ENCODE measurements around the gene POLE. TPM values are rescaled to one million over a fixed set of nuclear protein-coding genes. Genes with fewer than 3 reads are reported as not detected.

POLE gene
- total and polyA plus RNA-seq, 9 of the 15 experiments (the other 6 are each of a cell fraction or from before 2014, with no cell fraction given) = 2.4 to 154 (median 49.6) TPM

DNA sequence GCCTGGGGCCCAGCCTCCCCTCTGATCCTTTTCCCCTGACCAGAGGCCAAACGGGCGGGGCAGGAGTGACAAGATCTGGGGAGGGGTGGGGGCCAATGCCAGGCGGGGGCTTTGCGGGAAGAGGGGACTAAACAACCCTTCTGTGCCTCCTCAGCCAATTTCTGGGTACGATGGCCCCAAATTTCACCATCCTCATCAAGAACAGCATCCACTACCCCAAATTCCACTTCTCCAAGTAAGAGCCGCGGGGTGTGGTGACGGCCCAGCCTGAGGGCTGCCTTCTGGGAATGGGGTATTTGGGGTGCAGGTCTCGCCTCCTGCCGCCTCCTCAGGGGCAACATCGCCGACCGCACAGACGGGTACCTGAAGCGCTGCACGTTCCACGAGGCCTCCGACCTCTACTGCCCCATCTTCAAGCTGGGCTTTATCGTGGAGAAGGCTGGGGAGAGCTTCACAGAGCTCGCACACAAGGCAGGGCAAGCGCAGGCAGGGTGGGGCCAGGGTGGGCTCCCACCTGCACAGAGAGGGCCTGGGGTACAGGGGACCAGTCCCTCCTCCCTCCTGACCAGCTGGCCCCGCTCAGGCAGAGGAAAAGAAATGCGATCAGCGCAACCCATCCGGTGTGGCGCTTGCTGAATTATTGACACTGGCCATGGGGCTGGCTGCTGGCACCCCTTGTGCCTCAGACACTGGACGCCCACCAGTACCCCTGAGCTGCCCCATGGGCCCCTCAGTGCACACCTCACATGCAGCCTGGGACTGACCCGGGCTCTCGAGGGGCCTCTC, 66.8 kb downstream of the POLE start:
- no peak for FAIRE-seq
- Histone ChIP-seq H3K9me1 (ENCODE audit: control insufficient read depth, insufficient read depth, low read length) (no peaks in the 10 kb centered on the region), H3K27ac (ENCODE audit: extremely low read depth, low read depth, low read length) (no peak overlapping the region), H3K36me3 (ENCODE audit: control insufficient read depth, insufficient read depth, low read length) (peaks cover 26% of the 10 kb centered on the region; the same call in 2 of the 3 replicates), H3K4me3 (no peak overlapping the region), H3K4me1 (replicated peaks in 1 of 2; ENCODE audit: control insufficient read depth in 2 of 2, insufficient read depth in 2 of 2, low read length in 2 of 2) (peaks cover 12 to 54% of the 10 kb centered on the region in 2 experiments; a peak in 4 of 5 replicates), H3K79me2 (ENCODE audit: control insufficient read depth, insufficient read depth, low read length) (no peaks in the 10 kb centered on the region), H3K9ac (ENCODE audit: insufficient read depth in 1 of 2, low read depth in 2 of 2, low read length in 2 of 2) (no peak overlapping the region), H3K4me2 (ENCODE audit: insufficient read depth, low read length) (no peak overlapping the region), H3K9me3 (replicated peaks; ENCODE audit: control insufficient read depth, insufficient read depth, low read depth, low read length) (peaks cover 10% of the 10 kb centered on the region), H4K20me1 (replicated peaks; ENCODE audit: control insufficient read depth, insufficient read depth, low read length) (0 out of 2 replicates have a peak, but pooled peaks cover 3% of the 10 kb centered on the region), H3K27me3 (ENCODE audit: control insufficient read depth in 2 of 2, insufficient read depth in 2 of 2, low read length in 2 of 2) (no peaks in the 10 kb centered on the region), H2AFZ (ENCODE audit: low read depth, low read length) (no peak overlapping the region)
- intact Hi-C loops (cut with micrococcal nuclease) (no loop called here), in situ Hi-C loops (cut with MboI) (no loop called here)
- no TSS peak for BruUV-seq (replicated peaks)
- TF ChIP-seq, protein P1, sequence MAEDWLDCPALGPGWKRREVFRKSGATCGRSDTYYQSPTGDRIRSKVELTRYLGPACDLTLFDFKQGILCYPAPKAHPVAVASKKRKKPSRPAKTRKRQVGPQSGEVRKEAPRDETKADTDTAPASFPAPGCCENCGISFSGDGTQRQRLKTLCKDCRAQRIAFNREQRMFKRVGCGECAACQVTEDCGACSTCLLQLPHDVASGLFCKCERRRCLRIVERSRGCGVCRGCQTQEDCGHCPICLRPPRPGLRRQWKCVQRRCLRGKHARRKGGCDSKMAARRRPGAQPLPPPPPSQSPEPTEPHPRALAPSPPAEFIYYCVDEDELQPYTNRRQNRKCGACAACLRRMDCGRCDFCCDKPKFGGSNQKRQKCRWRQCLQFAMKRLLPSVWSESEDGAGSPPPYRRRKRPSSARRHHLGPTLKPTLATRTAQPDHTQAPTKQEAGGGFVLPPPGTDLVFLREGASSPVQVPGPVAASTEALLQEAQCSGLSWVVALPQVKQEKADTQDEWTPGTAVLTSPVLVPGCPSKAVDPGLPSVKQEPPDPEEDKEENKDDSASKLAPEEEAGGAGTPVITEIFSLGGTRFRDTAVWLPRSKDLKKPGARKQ (CRISPR knock-in tag; IDR thresholded peaks at IDR 0.05) = no peak
- no peak for TF ChIP-seq SP1 (CRISPR knock-in tag; IDR thresholded peaks at IDR 0.05)
- peak; percentile 54 for TF ChIP-seq RBM22 (IDR thresholded peaks at IDR 0.05; ENCODE audit: low read depth, low read length, poor library complexity, severe bottlenecking)
- TF ChIP-seq, protein P2, sequence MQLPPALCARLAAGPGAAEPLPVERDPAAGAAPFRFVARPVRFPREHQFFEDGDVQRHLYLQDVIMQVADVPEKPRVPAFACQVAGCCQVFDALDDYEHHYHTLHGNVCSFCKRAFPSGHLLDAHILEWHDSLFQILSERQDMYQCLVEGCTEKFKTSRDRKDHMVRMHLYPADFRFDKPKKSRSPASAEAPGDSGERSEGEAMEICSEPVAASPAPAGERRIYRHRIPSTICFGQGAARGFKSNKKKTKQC (CRISPR knock-in tag; IDR thresholded peaks at IDR 0.05) = no peak
- 0 out of 2 replicates have a peak, but pooled peaks have one; percentile 2 for TF ChIP-seq MYNN (IDR thresholded peaks at IDR 0.05)
- TF ChIP-seq MYNN (CRISPR knock-in tag; IDR thresholded peaks at IDR 0.05) = no peak
- no peak for TF ChIP-seq U2AF2 (optimal IDR thresholded peaks at IDR 0.05; ENCODE audit: low read depth, low read length)
- TF ChIP-seq NR3C1 (CRISPR knock-in tag; IDR thresholded peaks at IDR 0.05) = no peak
- TF ChIP-seq POLR2AphosphoS2 (IDR thresholded peaks at IDR 0.05; ENCODE audit: low read length) = 0 out of 2 replicates have a peak, but pooled peaks have one; percentile 35
- TF ChIP-seq ZNF224 (CRISPR knock-in tag; IDR thresholded peaks at IDR 0.05) = no peak
- TF ChIP-seq POLR2G (IDR thresholded peaks at IDR 0.05; ENCODE audit: low read depth, low read length) = peak; percentile 75
- TF ChIP-seq, protein P3, sequence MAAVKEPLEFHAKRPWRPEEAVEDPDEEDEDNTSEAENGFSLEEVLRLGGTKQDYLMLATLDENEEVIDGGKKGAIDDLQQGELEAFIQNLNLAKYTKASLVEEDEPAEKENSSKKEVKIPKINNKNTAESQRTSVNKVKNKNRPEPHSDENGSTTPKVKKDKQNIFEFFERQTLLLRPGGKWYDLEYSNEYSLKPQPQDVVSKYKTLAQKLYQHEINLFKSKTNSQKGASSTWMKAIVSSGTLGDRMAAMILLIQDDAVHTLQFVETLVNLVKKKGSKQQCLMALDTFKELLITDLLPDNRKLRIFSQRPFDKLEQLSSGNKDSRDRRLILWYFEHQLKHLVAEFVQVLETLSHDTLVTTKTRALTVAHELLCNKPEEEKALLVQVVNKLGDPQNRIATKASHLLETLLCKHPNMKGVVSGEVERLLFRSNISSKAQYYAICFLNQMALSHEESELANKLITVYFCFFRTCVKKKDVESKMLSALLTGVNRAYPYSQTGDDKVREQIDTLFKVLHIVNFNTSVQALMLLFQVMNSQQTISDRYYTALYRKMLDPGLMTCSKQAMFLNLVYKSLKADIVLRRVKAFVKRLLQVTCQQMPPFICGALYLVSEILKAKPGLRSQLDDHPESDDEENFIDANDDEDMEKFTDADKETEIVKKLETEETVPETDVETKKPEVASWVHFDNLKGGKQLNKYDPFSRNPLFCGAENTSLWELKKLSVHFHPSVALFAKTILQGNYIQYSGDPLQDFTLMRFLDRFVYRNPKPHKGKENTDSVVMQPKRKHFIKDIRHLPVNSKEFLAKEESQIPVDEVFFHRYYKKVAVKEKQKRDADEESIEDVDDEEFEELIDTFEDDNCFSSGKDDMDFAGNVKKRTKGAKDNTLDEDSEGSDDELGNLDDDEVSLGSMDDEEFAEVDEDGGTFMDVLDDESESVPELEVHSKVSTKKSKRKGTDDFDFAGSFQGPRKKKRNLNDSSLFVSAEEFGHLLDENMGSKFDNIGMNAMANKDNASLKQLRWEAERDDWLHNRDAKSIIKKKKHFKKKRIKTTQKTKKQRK (IDR thresholded peaks at IDR 0.05; ENCODE audit: borderline replicate concordance, low read depth, low read length) = no peak
- no peak for TF ChIP-seq HNRNPH1 (optimal IDR thresholded peaks at IDR 0.05; ENCODE audit: low read depth, low read length)
- TF ChIP-seq POLR2A (conservative IDR thresholded peaks at IDR 0.05) = peak; percentile 23; the same call in 1 of the 2 replicates
- ATAC-seq = no peak
- ChIA-PET CTCF (ENCODE audit: low intra/inter-chr PET ratio) (no interaction called here), POLR2A (interaction anchor here (0.8 to 1.9 kb wide), 2 partner anchors 9 to 10 kb away, joined by 4 to 8 read pairs; partner anchors contain the start of gene LRCOL1)
- DNase-seq (ENCODE audit: extremely low read depth in 1 of 4, low spot score in 3 of 4) = no peak
- 61% methylated on average over 15 of the region's 29 CpGs for WGBS (ENCODE audit: insufficient coverage, low coverage, missing lambda C conversion rate)
